NCI-H128 (cell line): Measurements from ENCODE around the gene ERC2.

Experiments used
- DNase-seq: peaks from one replicate; lab custom pipeline; 2025; ENCODE audit not compliant: unreplicated experiment; lab: John Stamatoyannopoulos, UW

ERC2 gene

GRCh38 chr3:55546866-55547669 lies 921.2 kb downstream of the ERC2 start:
- no peak for DNase-seq

GRCh38 chr3:55545995-55546394 lies 922.3 kb downstream of the ERC2 start:
- DNase-seq = no peak

GRCh38 chr3:55544219-55544618 lies 924.0 kb downstream of the ERC2 start:
- DNase-seq = no peak

DNA sequence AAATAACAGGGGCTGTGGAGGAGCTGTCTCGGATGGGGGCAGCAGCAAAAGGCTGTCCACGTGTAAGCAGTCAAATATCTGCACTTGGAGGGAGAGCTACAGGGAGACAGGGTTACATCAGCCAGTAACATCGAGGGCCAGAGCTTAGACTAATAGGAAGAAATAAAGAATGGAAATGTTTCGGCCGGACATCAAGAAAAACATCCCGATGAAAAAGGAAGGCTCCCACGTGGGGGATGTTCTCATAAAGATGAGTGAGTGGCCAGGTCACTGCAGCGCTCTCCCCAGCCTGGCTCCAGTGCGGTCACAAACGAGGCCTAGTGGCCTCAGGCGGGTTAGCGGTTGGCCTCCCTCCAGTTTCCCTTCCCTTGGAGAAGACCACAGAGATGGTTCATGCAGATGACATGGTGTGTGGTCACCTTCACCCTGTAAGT lies 925.1 kb downstream of the ERC2 start:
- DNase-seq = no peak

DNA sequence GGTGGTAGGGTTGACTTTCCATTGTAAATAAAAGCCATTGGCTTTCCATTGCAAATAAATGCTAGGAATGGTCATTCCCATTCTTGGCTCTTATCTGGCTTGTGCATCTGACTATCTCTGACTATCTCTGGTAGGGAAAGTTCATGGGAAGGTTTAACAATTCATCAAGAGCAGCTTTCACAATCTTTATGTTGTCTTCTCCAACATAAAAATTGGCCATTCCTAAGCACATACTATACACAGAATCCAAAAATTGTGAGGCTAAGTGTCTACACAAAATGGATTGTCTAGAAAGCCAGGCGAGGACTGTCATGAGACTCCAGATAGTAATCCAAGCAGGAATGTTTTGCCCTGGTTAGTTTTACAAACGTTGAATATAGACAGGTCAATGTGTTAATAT lies 926.8 kb downstream of the ERC2 start:
- no peak for DNase-seq

GRCh38 chr3:55541016-55541415 lies 927.3 kb downstream of the ERC2 start:
- DNase-seq = no peak

DNA sequence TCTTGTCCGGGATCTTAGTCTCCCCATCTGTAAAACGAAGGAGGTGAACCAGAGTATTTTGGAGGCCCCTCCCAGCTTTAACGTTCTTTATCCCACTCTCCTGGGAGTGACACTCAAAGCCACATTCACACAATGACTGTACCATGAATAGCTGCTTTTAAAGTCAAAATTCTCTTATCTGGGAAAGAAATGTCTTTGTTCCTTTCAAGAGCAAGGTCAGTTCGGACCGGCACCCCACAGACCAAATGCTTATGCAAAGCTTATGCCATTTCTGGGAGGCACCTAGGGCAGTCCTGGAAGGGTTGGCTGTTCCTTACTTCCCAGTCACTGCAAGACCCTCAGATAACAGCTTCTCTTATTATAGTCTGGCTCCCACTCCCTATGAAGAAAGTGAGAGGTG lies 927.7 kb downstream of the ERC2 start:
- DNase-seq = no peak

- no peak for DNase-seq
These were observed 930.1 kb downstream of the ERC2 start for GRCh38 chr3:55538158-55538557.

GRCh38 chr3:55537563-55537962 lies 930.7 kb downstream of the ERC2 start:
- no peak for DNase-seq

GRCh38 chr3:55537129-55537528 lies 931.1 kb downstream of the ERC2 start:
- DNase-seq = no peak

DNA sequence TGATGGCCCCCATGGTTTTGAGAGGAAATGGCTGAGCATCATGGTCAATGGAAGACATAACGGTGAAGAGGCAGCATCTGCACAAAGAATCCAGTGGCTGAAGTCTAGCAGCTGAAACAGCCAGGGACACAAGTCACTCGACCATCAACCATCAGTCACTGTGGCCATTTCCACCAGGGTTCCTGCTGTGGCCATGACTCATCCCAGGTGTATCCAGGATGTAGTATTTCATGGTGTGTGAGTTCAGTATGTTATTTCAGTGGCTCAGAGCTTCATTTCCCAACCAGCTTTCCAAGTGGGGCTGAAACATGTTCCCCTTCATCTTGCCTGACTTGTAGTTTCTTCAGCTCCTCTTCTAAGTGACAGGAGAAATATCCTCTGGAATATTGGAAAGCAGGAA lies 933.4 kb downstream of the ERC2 start:
- DNase-seq = no peak

- DNase-seq = no peak
These were observed 935.5 kb downstream of the ERC2 start for GRCh38 chr3:55532806-55533205.

GRCh38 chr3:55531321-55531720 lies 936.9 kb downstream of the ERC2 start:
- no peak for DNase-seq

- no peak for DNase-seq
These were observed 940.9 kb downstream of the ERC2 start for GRCh38 chr3:55527361-55527760.

DNA sequence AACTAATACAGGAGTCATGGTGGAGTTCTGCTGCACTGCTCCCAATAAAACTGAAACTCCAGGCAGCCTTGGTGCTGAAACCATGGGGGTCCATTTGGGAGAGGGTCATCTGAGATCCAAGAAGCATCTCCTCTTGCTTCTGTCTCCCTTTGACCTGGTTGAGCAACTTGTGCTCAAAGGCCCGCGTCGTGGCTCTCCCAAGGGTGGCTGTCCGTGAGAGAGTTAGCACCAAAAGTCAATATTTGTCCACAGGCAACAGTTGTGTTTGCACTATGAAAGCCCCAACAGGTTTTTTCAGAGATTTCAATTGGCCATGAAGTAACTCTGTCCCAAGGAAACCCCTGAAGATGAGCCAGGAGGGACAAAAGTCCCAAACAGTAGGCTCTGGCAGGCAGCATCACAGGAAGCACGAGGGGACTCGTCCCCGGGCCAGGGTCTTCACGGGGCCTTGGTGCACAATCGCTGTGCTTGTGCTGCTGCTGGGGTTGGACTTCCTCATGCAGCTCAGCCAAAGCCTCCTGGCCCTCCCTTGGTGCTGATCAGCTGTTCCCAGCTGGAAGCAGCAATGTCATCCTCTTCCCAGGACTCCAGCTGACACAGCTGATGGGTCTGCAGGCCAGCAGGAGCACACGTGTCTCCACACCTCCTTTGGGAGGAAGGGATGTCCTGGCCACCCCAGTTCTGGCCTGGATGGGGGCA lies 941.8 kb downstream of the ERC2 start:
- no peak for DNase-seq

DNA sequence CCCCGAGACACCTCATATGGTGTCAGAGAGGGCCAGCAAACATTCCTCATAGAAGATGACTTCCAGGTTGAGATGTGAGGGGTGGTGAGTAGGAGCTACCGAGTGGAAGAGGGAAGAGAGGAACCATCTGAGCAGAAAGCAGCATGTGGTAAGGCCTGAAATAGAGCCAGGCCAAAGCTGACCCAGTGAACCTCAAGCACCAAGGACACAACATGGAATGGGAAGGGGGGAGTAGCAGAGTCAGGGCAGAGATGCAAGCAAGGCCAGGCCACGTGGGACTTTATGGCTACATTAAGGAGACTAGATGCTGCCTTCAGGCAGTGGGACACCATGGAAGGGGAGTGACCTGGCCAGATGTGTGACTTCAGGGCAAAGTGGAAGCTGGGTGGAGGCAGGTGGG lies 942.8 kb downstream of the ERC2 start:
- no peak for DNase-seq

- DNase-seq = no peak
These were observed 943.6 kb downstream of the ERC2 start for GRCh38 chr3:55524565-55525244.

DNA sequence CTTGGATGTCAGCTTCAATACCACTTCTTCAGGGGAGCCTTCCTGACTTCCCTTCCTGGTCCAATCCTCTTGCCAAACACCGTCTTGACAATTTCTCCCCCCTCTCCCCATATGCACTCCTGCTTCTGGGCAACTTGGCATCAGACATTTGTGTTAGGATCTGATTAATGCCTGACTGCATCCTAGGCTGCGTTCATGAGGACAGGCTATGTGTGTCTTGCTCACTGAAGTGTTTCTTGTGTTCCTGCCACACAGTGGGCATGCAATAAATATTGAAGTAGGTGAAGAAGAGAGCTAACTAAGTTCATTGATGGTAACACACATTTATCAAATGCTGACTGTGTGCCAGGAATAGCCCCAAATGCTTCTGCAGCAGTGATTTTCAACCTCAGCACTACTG lies 944.8 kb downstream of the ERC2 start:
- DNase-seq = no peak

GRCh38 chr3:55521738-55522421 lies 946.4 kb downstream of the ERC2 start:
- DNase-seq = no peak

DNA sequence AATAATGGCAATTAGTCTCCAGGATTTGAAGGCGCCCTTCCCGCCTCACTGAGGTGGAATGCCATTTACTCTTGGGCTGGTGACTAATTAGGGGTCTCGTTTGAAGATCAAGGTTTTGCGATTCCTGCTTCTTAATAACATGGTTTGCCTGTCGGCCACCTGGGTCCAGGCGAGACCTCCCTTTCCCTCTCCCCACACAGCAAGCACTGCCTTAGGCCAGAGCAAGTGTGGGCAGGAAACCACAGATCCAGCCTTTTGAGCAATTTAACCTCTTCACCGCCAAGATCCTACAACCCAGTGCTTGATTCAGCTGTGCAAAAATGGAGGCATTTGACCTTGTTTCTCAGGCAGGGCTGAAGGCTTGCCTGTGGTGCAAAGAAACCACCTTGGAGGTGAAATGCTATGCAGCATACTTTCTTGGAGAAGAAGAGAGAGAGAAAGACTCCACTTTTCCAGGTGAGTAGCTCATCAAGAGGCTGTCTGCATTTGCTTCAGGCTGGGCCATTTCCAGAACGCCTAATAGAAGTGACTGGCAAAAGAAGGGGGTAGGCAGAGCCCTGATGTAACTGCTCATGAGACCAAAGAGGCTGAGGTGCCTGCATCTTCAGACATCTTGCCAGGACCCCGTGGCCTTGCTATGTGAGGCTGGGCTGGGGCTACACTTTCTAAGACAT lies 947.1 kb downstream of the ERC2 start:
- DNase-seq = no peak

GRCh38 chr3:55519019-55519418 lies 949.2 kb downstream of the ERC2 start:
- DNase-seq = no peak
